Astrocyte of the spinal cord (primary cell): ENCODE data around the gene PRKX.
"Not testable (repeated sequence)": the region's sequence is repeated elsewhere in the genome, so short reads cannot be mapped to it uniquely, and the experiment has no call there.

Source experiments
- DNase-seq: peaks from one replicate; pipeline ENCODE4 v3.0.0; 2011; ENCODE audit warnings: low read depth, low spot score
- H3K4me3 ChIP-seq: 2 replicates; pipeline ENCODE4 v1.5.1; 2011; ENCODE audit warnings: low read depth, mild to moderate bottlenecking, low read length, moderate library complexity
- CTCF ChIP-seq: IDR thresholded peaks from 2 replicates; pipeline ENCODE4 v1.5.1; 2012; ENCODE audit warnings: low read depth, mild to moderate bottlenecking, low read length, inconsistent platforms
- in situ Hi-C: cut with HindIII; loops from 2 replicates; pipeline ENCODE4 v1.10.0; 2017; ENCODE audit warnings: low sequenced_read_pairs

PRKX gene

GRCh38 chrX:3713225-3713936 is at the start of gene PRKX:
TSS of gene PRKX (minus strand) at chrX:3713649. CDS start at chrX:3713253, 396 bp downstream.
- peak within 1 kb of the TSS; percentile 64 for H3K4me3 ChIP-seq
- in situ Hi-C loops = no loop called here
- no peak for TF ChIP-seq CTCF
- DNase-seq = peak; percentile 47

GRCh38 chrX:3763111-3763510 is 49.7 kb upstream of the PRKX start:
- no peak for DNase-seq
- in situ Hi-C loops = no loop called here
- TF ChIP-seq CTCF = no peak
- H3K4me3 ChIP-seq = no peak overlapping the region

- no peak for TF ChIP-seq CTCF
- in situ Hi-C loops = no loop called here
- H3K4me3 ChIP-seq = no peak overlapping the region
These were observed 44.1 kb upstream of the PRKX start for GRCh38 chrX:3757510-3758025.

GRCh38 chrX:3748052-3748559 is 34.7 kb upstream of the PRKX start:
- no peak for DNase-seq
- TF ChIP-seq CTCF = no peak
- H3K4me3 ChIP-seq = no peak overlapping the region
- in situ Hi-C loops = no loop called here

More at GRCh38 chrX:3757510-3758025, 44.1 kb upstream of the PRKX start:
- no peak for DNase-seq

GRCh38 chrX:3743801-3744439 is 30.5 kb upstream of the PRKX start:
- DNase-seq = no peak

GRCh38 chrX:3740946-3741345 is 27.5 kb upstream of the PRKX start:
- DNase-seq, H3K4me3 ChIP-seq, in situ Hi-C loops: not testable (repeated sequence)

More at GRCh38 chrX:3743801-3744439, 30.5 kb upstream of the PRKX start:
- in situ Hi-C loops = no loop called here
- TF ChIP-seq CTCF = no peak
- H3K4me3 ChIP-seq = no peak overlapping the region

- DNase-seq = no peak
- TF ChIP-seq CTCF = no peak
- H3K4me3 ChIP-seq = no peak overlapping the region
- in situ Hi-C loops = no loop called here
These were observed 25.1 kb upstream of the PRKX start for GRCh38 chrX:3738509-3738908.

- DNase-seq, in situ Hi-C loops, H3K4me3 ChIP-seq: not testable (repeated sequence)
These were observed 23.1 kb upstream of the PRKX start for GRCh38 chrX:3736536-3736935.

- H3K4me3 ChIP-seq, DNase-seq, in situ Hi-C loops: not testable (repeated sequence)
These were observed 22.4 kb upstream of the PRKX start for GRCh38 chrX:3735891-3736290.

GRCh38 chrX:3734456-3734855 is 21.0 kb upstream of the PRKX start:
- DNase-seq, H3K4me3 ChIP-seq, in situ Hi-C loops: not testable (repeated sequence)
